HG02973 (cell line): ENCODE results near the gene CA9.

Experiments
- ATAC-seq: cut with Tn5 transposase; IDR thresholded peaks from one replicate; pipeline ENCODE4 v1.9.1; 2021; ENCODE audit warnings: moderate library complexity; ENCODE audit not compliant: unreplicated experiment

CA9 gene

DNA sequence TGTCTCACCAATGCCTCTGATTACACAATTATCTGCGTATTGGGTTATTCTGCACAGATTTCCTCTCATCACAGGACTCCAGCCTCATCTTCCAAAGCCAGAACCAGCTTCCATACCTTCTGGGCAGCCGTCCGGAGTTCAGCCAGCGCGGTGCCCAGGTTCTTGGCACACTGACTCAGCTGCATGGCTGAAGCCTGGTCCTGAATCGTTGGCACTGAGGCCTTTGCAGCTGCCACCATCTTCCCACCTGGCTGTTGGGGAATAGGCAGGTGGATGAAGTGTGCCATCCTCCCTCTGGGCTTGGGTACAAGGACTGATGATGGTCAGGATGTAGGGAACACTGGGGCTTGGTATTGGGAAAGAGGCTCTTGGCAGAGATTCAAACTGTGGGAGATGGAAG, 40.4 kb downstream of the CA9 start:
- ATAC-seq = no peak

DNA sequence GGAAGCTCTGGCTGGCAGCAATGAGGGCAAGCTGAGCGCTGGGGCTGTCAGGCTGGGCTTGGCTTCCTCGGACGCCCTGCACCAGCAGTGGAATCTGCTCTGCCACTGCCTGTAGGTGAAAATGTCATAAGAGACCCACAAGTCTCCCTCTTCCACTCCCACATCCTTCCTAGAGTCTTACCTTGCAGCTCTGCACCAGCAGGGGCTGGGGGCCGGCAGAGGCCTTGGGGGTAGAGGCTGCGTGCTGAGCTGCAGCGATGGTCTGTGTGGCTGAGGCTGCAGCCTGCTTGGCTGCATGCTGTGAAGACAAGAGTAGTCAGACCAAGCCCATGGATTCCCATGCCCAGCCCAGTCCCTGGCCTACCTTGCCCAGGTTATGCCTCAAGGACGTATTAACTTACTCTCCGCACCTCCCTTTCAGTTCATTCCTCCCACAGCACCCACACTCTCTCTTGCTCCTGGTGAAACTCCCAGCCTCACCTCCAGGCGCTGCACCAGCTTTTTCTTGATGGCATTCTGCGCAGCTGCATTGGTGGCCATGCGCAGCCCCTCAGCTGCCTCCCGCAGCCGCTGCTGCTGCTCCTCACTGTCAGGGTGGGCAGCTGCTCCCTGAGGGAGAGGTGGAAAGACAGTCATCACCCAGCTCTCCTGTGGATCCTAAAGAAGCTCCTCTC, 41.0 kb downstream of the CA9 start:
- no peak for ATAC-seq

GRCh38 chr9:35716230-35716629, 42.5 kb downstream of the CA9 start:
- no peak for ATAC-seq

DNA sequence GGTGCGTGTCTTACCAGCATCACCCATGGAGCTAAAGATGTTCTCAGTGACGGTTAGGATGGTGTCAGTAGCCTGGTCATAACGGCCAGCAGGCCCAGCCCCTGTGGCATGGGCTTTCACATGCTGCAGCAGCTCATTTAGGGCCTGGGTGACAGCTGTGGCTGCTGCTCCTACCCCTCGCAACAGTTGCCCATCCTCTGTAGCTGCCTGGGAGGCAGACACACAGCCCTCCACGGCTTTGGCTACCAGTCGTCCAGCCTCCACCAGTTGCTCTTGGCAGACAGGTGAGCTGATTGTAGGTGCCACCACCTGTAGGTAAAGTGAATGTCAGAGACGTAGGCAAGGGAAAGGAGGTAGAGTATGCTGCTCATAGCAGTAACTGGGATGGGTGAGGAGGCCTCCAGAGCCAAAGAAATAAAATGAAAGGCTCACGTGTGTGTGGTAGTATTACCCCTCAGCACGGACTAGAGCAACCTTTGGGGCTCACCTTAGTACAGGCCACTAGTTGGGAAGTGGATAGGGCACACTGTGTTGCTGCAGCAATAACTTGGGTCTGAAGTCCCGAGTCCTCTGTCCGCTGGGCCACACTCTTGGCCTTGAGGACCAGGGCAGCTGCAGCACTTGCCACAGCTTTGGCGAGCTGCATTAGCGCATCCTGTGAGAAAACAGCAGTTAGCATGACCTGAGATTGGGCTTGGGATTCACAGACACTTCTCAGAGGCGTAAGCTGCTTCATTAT, 43.6 kb downstream of the CA9 start:
- no peak for ATAC-seq

DNA sequence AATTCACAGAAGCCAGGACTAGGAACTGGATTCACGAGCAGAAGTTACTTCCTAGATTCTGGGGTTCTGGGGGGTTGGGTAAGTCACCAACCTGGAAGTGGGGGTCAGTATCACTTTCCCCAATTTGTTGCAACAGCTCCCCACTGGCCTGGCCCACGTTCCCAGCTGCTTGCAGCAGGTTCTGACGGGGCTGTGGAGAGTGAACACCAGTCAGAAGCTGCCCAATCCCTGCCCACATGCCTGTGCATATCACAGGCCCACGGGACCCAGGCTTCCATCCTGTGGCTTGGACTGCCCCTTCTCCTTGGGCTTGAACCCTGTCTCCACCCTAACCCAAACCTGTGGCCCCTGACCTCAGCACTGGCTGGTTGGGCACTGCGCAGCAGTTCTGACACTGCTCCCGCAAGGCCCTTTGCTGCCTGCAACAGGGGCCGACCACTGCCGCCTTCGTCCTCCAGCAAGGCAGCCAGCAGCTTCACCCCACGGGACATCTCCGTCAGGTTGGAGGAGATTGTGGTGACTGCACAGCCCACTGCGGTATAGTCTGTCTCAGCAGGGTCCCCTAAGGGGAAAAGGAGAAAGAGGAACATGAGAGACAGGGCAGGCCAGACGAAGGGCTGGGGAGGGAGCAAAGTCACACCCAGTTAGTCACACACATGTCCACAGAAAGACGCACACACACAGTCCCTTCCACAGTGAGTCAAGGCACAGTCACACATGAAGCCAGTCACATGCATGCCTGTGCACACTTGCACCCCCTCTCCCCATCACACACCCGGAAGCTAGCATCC, 45.2 kb downstream of the CA9 start:
- no peak for ATAC-seq

DNA sequence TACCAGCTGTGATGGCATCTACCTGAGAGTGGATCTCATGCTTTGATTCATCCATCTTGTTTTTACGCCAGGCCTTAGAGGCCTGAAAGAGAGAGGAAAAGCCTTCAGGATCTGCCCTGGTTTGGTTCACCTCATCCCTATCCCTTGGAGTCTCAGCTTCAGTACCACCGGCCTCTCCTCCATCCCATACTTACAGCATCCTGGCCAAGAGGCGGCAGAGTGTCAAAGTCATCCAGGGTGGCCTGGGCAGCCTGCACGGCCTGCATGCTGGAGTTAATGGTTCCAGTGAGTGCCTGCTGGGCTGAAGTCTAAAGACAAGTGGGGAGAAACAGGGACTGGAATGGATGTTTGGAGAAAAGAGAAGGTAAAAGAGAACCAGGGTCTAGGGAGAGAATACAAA, 45.8 kb downstream of the CA9 start:
- no peak for ATAC-seq

DNA sequence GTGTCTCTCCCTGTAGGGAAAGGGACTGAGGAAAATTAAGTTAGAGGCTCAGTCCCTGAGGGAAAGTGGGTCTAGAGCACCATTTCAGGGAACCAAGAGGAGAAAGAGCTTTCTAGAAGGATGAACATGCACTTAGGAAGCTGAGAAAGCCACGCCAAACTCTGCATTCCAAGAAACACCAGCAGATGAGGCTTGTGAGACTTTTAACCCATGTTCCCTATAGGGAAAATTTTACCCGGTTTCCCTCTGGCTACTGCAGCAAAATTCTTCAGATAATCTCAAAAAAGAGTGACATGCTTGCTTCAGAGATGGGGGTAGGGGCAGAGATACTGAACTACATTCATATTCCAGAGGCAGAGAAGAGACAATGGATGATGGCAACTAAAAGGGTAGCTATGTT, 49.7 kb downstream of the CA9 start:
- no peak for ATAC-seq

DNA sequence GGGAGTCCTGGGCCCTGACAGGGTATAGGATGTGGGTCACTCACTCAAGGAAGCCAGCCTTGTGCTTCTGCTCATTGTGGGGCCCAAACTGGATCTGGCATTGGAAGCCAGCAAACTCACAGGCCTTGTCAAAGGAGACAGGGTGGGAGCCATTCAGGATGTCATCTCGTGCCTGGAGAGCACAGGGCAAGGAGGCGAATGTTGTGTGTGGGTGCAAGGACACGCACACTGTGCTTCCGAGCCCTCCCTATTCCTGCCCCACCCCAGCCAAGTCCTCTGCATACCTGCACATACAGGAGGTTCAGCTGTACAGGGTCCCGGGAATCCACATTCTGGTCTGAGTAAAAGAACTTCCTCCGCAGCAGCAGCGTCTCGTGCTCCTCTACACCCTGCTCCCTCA, 50.2 kb downstream of the CA9 start:
- ATAC-seq = no peak

DNA sequence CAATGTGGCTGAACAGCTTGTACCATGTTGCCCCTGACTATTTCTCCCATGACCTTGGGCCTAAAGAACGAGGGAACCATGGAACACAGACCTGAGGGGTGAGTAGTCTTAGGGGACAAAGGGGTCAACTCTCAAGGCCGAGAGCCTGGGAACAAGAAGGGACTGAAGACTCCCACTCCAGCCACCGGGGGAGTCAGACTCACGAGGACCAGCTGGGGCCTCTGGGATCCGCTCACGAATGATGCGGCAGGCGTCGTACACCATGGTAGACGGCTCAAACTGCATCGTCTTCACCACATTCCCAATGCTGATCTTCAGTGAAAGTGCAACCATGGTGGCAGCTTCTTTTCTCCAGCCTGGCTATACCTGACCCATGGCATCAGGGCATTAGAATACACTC, 51.6 kb downstream of the CA9 start:
- ATAC-seq = no peak

DNA sequence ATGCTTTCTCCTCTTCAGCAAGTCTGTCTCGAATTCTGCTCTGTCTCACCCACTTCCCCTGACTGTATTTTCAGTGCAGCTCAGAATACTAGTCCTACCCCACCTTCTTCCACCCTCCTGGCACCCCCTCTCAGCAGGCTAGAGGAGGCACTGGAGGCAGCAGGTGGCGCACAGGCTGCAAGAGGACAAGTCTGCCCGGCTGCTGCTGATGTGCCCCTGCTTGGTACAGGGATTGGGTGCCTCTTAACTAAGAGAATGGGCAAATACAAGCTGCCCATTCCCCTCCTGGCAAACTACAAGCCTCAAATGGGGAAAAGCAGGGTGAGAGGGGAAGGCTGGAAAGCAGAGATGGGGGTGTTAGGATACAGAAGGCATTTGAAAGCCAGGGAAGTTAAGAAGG, 53.2 kb downstream of the CA9 start:
- no peak for ATAC-seq

DNA sequence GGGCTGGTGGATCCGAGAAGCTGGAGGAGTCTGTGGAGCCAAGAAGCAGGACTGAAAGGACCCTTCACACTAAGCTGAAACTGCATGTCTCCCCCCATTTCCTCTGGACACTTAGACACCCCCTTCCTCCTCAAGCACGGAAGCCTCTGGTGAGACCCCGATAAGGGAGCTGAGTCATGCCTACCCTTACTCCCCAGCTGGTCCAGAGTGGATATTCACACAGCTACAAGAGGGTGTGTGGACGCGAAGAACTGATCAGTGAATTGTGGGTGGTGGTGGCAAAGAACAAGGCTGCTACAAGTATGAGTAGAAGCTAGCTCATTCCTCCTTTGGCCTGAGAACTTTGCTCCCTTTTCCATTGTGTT, 53.9 kb downstream of the CA9 start:
- no peak for ATAC-seq

DNA sequence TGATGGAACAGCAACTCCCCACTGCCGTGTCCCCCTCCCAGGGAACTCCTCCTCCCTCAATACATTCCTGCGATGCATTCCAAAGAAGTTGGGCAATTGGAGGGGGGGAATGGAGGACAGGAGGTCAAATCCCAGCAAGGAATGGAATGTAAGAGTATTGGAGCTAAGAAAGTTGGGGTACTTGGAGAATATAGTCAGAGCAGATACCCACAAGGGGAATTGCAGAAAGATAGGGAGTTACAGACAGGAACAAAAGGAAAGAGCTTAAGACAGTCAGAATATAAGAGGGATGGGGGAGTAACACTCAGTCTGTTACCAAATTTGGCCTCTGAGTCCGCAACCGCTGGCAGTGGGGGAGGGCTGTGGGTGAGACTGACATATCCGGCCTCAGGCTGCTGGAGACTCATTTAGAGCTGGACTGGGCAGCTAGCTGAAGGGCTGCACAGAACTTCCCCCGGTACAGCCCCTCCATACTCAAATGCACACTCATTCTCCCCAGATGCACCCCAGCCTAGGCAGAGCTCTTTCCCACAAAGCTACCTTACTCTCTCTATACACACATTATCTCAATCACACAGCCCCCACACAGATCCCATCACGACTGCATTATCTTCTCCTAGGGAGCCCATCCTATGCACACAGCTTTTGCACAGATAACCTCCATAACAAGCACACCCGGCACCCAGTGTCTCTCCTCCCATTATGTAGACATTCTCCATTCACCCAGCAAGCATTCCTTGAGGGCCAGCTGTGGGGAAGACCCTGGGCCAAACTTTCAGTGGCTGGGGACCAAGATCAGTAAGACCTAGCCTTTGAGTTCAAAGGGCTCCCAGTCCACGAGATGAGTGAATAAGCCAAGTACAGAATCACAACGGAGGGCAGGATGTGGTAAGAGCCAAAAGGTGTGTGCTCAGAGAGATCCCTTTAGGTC, 54.6 kb downstream of the CA9 start:
- no peak for ATAC-seq

DNA sequence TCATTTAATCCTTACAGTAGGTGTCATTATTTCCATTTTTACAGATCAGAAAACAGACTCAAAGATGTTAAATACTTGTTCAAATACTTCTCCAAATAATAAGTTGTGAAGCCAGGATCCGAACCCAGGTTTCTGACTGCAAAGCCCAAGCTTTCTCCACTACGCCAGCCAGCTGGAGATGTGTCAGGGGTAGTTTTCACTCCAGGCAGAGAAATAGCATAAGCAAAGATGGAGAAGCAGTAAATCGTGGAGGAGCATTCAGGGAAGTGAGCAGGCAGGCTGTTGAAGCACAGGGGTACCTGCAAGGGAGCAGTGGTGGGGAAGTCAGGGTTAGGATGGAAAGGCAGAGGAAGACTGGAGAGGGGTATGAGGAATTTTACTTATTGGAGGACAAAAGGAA, 55.4 kb downstream of the CA9 start:
- ATAC-seq = no peak

DNA sequence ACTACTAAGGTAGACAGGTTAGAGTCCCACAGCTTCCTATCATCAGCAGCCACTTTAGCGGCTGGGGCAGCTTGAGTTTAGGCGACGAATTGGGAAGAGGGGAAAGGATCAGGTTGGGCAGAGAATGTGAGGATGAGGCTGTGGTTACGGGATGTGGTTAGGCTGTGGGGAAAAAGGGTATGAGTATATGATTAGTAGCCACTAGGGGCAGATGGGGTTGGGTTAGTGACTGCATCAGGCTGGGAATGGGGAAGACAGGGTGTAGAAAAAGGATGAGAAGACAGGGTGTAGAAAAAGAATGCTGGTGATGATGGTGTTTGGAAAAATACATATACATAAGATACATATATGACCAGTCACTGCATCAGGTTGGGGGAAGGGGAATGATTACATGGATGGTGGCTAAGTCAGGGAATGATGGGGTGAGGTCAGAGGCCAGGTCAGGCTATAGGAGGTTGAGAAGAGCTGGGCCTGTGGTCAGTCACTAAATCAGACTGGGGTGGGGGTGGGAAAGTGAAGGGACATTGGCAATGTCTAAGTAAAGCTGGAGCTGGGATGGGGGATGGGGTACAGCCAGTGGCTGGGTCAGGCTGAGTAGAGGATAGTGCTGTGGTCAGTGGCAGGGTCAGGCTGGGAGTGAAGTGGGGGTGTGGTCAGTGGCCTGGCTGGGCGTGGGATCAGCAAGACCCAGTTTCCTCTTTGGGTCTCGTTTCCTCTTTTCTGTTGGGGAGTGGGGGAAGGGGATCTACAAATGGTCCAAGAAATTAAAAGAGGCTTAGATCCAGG, 56.2 kb downstream of the CA9 start:
- ATAC-seq = no peak

GRCh38 chr9:35730486-35730854, 56.7 kb downstream of the CA9 start:
- no peak for ATAC-seq
